GM23338 (cell line): ENCODE measurements around the gene SRPK2. TPM values are rescaled to one million over a fixed set of nuclear protein-coding genes. Genes with fewer than 3 reads are reported as not detected.
A peak's percentile ranks its signal among the peaks of the same experiment; 100 is the strongest.

Experiments used
- ATAC-seq: fragments of 200-7000 bp; cut with Tn5 transposase; 3 replicates; pipeline ENCODE4 v1.9.1; 2020
- DNase-seq: peaks from one replicate; pipeline ENCODE4 v3.0.0-alpha.2; 2015; ENCODE audit warnings: low spot score
- H2AFZ ChIP-seq: fragments of 200-600 bp; sonication (generic); 2 replicates; pipeline ENCODE4 v1.8.0; 2016; ENCODE audit warnings: antibody characterized with exemption, mild to moderate bottlenecking, moderate library complexity
- H3F3A ChIP-seq: fragments of 200-600 bp; sonication (generic); replicated peaks from 2 replicates; pipeline ENCODE4 v1.8.0; 2017; ENCODE audit warnings: antibody characterized with exemption, mixed run types, low read depth
- H3K27ac ChIP-seq: fragments of 200-600 bp; sonication (generic); 2 replicates; pipeline ENCODE4 v1.6.1; 2016; ENCODE audit warnings: low read depth
- H3K27me3 ChIP-seq: fragments of 200-600 bp; sonication (generic); 2 replicates; pipeline ENCODE4 v1.8.0; 2016; ENCODE audit warnings: mild to moderate bottlenecking, mixed run types, moderate library complexity; ENCODE audit not compliant: insufficient read depth
- H3K36me3 ChIP-seq: fragments of 200-600 bp; sonication (generic); 2 replicates; pipeline ENCODE4 v1.8.0; 2016; ENCODE audit warnings: mild to moderate bottlenecking; ENCODE audit not compliant: insufficient read depth
- H3K4me1 ChIP-seq: fragments of 200-600 bp; sonication (generic); 2 replicates; pipeline ENCODE4 v1.8.0; 2016; ENCODE audit warnings: mild to moderate bottlenecking, moderate library complexity; ENCODE audit not compliant: insufficient read depth
- H3K4me2 ChIP-seq: fragments of 200-600 bp; sonication (generic); 2 replicates; pipeline ENCODE4 v1.7.1; 2017; ENCODE audit warnings: mixed run types
- H3K4me3 ChIP-seq: fragments of 200-600 bp; sonication (generic); 2 replicates; pipeline ENCODE4 v1.6.1; 2016; ENCODE audit warnings: mixed run types
- H3K79me2 ChIP-seq: fragments of 200-600 bp; sonication (generic); replicated peaks from 2 replicates; pipeline ENCODE4 v1.8.0; 2017; ENCODE audit warnings: mild to moderate bottlenecking; ENCODE audit not compliant: insufficient read depth
- H3K9me2 ChIP-seq: fragments of 200-600 bp; sonication (generic); 2 replicates; pipeline ENCODE4 v1.8.0; 2017; ENCODE audit not compliant: insufficient read depth
- H4K20me1 ChIP-seq: fragments of 200-600 bp; sonication (generic); replicated peaks from 2 replicates; pipeline ENCODE4 v1.8.0; 2017; ENCODE audit warnings: mild to moderate bottlenecking; ENCODE audit not compliant: insufficient read depth
- H3K27ac Mint-ChIP-seq: 2 replicates; pipeline ENCODE4 v1.8.0; 2020; ENCODE audit warnings: inconsistent platforms, mild to moderate bottlenecking, moderate library complexity, mixed read lengths
- H3K27me3 Mint-ChIP-seq: 3 replicates; pipeline ENCODE4 v1.8.0; 2022; ENCODE audit warnings: low read depth, mild to moderate bottlenecking, moderate library complexity, mixed read lengths, inconsistent platforms; ENCODE audit not compliant: insufficient read depth, poor library complexity
- H3K36me3 Mint-ChIP-seq: 3 replicates; pipeline ENCODE4 v1.8.0; 2021; ENCODE audit warnings: low read depth, mild to moderate bottlenecking, inconsistent platforms, moderate library complexity, mixed read lengths
- H3K4me1 Mint-ChIP-seq: 3 replicates; pipeline ENCODE4 v1.8.0; 2020; ENCODE audit warnings: mild to moderate bottlenecking, inconsistent platforms, mixed read lengths
- H3K4me3 Mint-ChIP-seq: 3 replicates; pipeline ENCODE4 v1.8.0; 2021; ENCODE audit warnings: moderate library complexity, mild to moderate bottlenecking, inconsistent platforms, mixed read lengths
- H3K9me3 Mint-ChIP-seq: 3 replicates; pipeline ENCODE4 v1.8.0; 2020; ENCODE audit warnings: moderate library complexity, mild to moderate bottlenecking, inconsistent platforms, mixed read lengths
- EZH2 ChIP-seq: fragments of 200-600 bp; sonication (generic); IDR thresholded peaks from one replicate; pipeline ENCODE4 v1.8.0; 2017; ENCODE audit warnings: antibody characterized with exemption, mild to moderate bottlenecking, low read depth; ENCODE audit not compliant: unreplicated experiment
- EZH2phosphoT487 ChIP-seq: fragments of 200-600 bp; sonication (generic); IDR thresholded peaks from one replicate; pipeline ENCODE4 v1.8.1; 2018; ENCODE audit warnings: antibody characterized with exemption; ENCODE audit not compliant: unreplicated experiment
- JUNB ChIP-seq: IDR thresholded peaks from one replicate; pipeline ENCODE4 v1.6.1; 2016; ENCODE audit warnings: antibody characterized with exemption; ENCODE audit not compliant: unreplicated experiment
- NANOG ChIP-seq: IDR thresholded peaks from 2 replicates; pipeline ENCODE4 v1.6.1; 2016; ENCODE audit warnings: antibody characterized with exemption, borderline replicate concordance
- POLR2AphosphoS5 ChIP-seq: IDR thresholded peaks from 2 replicates; pipeline ENCODE4 v1.6.1; 2016; ENCODE audit warnings: antibody characterized with exemption, low read depth
- STAT1 ChIP-seq: IDR thresholded peaks from one replicate; pipeline ENCODE4 v1.6.1; 2016; ENCODE audit warnings: antibody characterized with exemption; ENCODE audit not compliant: unreplicated experiment
- ZNF331 ChIP-seq: fragments of 250-450 bp; sonication (Bioruptor Pico); IDR thresholded peaks from 2 replicates; pipeline ENCODE4 v1.5.0; 2020; ENCODE audit warnings: low read depth, mild to moderate bottlenecking, moderate library complexity
- polyA plus RNA-seq: library from polyadenylated mRNA; unstranded; fragments of >200 nt; fragmentation: Nextera tagmentation; extraction: Ambion mirVana; gene quantifications from 2 replicates; pipeline ENCODE4 v1.2.1, GENCODE V29; 2016
- total RNA-seq: library from RNA; depleted of rRNA; stranded (reverse); fragments of >200 nt; shearing (Covaris generic); gene quantifications from 2 replicates; pipeline ENCODE4 v1.2.3, GENCODE V29; 2014
- TF ChIP-seq, protein P1 (sequence below): IDR thresholded peaks from one replicate; pipeline ENCODE4 v1.6.1; 2018; ENCODE audit warnings: antibody characterized with exemption; ENCODE audit not compliant: unreplicated experiment
- TF ChIP-seq, protein P2 (sequence below): IDR thresholded peaks from 2 replicates; pipeline ENCODE4 v1.6.1; 2016; ENCODE audit warnings: antibody characterized with exemption
- TF ChIP-seq, protein P3 (sequence below), 2 experiments: fragments of 200-600 bp in 1 of 2; sonication (generic) in 1 of 2; conservative IDR thresholded peaks; 2 replicates each; pipeline versions ENCODE4 v1.5.1 to v1.6.1; 2016 to 2017; ENCODE audit warnings: antibody characterized with exemption in 2 of 2, low read depth in 2 of 2, mild to moderate bottlenecking in 2 of 2, moderate library complexity in 1 of 2
- TF ChIP-seq, protein P4 (sequence below): fragments of 250-450 bp; sonication (Bioruptor Pico); IDR thresholded peaks from 2 replicates; pipeline ENCODE4 v1.5.0; 2020; ENCODE audit warnings: mild to moderate bottlenecking, moderate library complexity

The SRPK2 gene
- total and polyA plus RNA-seq, 2 experiments from 2014 or later: 66.3 to 91.5 TPM

DNA sequence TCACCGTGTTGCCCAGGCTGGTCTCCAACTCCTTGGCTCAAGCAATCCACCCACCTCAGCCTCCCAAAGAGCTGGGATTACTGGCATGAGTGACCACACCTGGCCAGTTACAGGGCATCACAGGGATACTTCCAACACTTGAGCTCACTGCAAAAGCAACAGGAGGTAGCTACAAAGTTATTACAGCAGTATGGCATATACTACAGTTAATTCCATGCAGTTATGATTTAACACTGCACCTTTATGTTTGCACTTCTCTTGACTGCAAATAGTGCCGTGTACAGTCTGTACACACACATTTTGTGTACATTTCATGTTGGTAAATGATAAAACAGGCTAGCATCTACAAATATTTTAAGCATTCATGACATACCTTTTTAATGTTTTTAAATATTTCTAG is 21.3 kb downstream of the SRPK2 start (continued):
- TF ChIP-seq, protein P1, sequence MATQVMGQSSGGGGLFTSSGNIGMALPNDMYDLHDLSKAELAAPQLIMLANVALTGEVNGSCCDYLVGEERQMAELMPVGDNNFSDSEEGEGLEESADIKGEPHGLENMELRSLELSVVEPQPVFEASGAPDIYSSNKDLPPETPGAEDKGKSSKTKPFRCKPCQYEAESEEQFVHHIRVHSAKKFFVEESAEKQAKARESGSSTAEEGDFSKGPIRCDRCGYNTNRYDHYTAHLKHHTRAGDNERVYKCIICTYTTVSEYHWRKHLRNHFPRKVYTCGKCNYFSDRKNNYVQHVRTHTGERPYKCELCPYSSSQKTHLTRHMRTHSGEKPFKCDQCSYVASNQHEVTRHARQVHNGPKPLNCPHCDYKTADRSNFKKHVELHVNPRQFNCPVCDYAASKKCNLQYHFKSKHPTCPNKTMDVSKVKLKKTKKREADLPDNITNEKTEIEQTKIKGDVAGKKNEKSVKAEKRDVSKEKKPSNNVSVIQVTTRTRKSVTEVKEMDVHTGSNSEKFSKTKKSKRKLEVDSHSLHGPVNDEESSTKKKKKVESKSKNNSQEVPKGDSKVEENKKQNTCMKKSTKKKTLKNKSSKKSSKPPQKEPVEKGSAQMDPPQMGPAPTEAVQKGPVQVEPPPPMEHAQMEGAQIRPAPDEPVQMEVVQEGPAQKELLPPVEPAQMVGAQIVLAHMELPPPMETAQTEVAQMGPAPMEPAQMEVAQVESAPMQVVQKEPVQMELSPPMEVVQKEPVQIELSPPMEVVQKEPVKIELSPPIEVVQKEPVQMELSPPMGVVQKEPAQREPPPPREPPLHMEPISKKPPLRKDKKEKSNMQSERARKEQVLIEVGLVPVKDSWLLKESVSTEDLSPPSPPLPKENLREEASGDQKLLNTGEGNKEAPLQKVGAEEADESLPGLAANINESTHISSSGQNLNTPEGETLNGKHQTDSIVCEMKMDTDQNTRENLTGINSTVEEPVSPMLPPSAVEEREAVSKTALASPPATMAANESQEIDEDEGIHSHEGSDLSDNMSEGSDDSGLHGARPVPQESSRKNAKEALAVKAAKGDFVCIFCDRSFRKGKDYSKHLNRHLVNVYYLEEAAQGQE: no peak

DNA sequence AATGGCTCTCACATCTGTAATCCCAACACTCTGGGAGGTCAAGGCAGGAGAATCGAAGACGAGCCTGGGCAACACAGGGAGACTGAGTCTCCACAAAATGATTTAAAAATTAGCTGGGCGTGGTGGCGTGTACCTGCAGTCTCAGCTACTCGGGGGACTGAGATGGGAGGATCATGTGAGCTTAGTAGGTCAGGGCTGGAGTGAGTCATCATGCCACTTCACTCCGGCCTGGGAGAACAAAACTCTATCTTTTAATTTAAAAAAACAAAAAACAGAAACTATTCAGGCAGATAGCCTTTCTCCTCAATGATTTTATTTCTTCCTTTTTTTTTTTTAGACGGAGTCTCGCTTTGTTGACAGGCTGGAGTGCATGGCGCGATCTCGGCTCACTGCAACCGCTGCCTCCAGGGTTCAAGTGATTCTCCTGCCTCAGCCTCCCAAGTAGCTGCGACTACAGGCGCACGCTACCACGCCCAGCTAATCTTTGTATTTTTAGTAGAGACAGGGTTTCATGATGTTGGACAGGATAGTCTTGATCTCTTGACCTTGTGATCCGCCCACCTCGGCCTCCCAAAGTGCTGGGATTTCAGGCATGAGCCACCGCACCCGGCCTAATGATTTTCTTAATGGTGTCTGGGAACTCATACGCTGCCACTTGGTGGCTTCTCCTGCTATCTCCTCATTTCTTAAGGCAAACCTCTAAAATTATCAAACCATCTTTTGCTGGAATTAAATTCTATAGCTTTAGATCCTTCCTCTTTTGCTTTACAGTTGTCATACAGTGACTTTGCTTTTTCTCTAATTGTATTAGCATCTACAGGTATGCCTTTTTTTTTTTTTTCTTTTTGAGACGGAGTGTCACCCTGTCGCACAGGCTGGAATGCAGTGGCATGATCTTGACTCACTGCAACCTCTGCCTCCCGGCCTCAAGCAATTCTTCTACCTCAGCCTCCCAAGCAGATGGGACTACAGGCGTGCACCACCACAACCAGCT is 22.9 kb downstream of the SRPK2 start:
- Mint-ChIP-seq H3K27ac (no peak overlapping the region), H3K4me3 (no peak overlapping the region), H3K27me3 (no peaks in the 10 kb centered on the region), H3K9me3 (peaks cover 27% of the 10 kb centered on the region), H3K36me3 (peaks cover 38% of the 10 kb centered on the region), H3K4me1 (peaks cover 9% of the 10 kb centered on the region)
- peaks cover 100% of the 10 kb centered on the region for H3K79me2 ChIP-seq
- no peak overlapping the region for H3K4me2 ChIP-seq
- H3F3A ChIP-seq: no peaks in the 10 kb centered on the region
- H3K4me3 ChIP-seq: no peak overlapping the region
- no peak for ATAC-seq
- H3K9me2 ChIP-seq: no peaks in the 10 kb centered on the region; the same call in 1 of the 2 replicates
- no peaks in the 10 kb centered on the region for H3K27me3 ChIP-seq
- no peak overlapping the region for H2AFZ ChIP-seq
- H3K27ac ChIP-seq: peak overlapping the region; percentile 67
- no peaks in the 10 kb centered on the region for H3K36me3 ChIP-seq
- H4K20me1 ChIP-seq: peaks cover 43% of the 10 kb centered on the region
- H3K4me1 ChIP-seq: peaks cover 12% of the 10 kb centered on the region
- no peak for DNase-seq
- no peak for TF ChIP-seq JUNB
- TF ChIP-seq EZH2: no peak
- no peak for TF ChIP-seq STAT1
- TF ChIP-seq, protein P2, sequence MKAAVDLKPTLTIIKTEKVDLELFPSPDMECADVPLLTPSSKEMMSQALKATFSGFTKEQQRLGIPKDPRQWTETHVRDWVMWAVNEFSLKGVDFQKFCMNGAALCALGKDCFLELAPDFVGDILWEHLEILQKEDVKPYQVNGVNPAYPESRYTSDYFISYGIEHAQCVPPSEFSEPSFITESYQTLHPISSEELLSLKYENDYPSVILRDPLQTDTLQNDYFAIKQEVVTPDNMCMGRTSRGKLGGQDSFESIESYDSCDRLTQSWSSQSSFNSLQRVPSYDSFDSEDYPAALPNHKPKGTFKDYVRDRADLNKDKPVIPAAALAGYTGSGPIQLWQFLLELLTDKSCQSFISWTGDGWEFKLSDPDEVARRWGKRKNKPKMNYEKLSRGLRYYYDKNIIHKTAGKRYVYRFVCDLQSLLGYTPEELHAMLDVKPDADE: no peak
- no peak for TF ChIP-seq EZH2phosphoT487
- no peak for TF ChIP-seq ZNF331
- TF ChIP-seq NANOG: no peak
- TF ChIP-seq, protein P3, sequence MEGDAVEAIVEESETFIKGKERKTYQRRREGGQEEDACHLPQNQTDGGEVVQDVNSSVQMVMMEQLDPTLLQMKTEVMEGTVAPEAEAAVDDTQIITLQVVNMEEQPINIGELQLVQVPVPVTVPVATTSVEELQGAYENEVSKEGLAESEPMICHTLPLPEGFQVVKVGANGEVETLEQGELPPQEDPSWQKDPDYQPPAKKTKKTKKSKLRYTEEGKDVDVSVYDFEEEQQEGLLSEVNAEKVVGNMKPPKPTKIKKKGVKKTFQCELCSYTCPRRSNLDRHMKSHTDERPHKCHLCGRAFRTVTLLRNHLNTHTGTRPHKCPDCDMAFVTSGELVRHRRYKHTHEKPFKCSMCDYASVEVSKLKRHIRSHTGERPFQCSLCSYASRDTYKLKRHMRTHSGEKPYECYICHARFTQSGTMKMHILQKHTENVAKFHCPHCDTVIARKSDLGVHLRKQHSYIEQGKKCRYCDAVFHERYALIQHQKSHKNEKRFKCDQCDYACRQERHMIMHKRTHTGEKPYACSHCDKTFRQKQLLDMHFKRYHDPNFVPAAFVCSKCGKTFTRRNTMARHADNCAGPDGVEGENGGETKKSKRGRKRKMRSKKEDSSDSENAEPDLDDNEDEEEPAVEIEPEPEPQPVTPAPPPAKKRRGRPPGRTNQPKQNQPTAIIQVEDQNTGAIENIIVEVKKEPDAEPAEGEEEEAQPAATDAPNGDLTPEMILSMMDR (conservative IDR thresholded peaks at IDR 0.05; ENCODE audit: low read depth in 2 of 2): no peak
- TF ChIP-seq, protein P4, sequence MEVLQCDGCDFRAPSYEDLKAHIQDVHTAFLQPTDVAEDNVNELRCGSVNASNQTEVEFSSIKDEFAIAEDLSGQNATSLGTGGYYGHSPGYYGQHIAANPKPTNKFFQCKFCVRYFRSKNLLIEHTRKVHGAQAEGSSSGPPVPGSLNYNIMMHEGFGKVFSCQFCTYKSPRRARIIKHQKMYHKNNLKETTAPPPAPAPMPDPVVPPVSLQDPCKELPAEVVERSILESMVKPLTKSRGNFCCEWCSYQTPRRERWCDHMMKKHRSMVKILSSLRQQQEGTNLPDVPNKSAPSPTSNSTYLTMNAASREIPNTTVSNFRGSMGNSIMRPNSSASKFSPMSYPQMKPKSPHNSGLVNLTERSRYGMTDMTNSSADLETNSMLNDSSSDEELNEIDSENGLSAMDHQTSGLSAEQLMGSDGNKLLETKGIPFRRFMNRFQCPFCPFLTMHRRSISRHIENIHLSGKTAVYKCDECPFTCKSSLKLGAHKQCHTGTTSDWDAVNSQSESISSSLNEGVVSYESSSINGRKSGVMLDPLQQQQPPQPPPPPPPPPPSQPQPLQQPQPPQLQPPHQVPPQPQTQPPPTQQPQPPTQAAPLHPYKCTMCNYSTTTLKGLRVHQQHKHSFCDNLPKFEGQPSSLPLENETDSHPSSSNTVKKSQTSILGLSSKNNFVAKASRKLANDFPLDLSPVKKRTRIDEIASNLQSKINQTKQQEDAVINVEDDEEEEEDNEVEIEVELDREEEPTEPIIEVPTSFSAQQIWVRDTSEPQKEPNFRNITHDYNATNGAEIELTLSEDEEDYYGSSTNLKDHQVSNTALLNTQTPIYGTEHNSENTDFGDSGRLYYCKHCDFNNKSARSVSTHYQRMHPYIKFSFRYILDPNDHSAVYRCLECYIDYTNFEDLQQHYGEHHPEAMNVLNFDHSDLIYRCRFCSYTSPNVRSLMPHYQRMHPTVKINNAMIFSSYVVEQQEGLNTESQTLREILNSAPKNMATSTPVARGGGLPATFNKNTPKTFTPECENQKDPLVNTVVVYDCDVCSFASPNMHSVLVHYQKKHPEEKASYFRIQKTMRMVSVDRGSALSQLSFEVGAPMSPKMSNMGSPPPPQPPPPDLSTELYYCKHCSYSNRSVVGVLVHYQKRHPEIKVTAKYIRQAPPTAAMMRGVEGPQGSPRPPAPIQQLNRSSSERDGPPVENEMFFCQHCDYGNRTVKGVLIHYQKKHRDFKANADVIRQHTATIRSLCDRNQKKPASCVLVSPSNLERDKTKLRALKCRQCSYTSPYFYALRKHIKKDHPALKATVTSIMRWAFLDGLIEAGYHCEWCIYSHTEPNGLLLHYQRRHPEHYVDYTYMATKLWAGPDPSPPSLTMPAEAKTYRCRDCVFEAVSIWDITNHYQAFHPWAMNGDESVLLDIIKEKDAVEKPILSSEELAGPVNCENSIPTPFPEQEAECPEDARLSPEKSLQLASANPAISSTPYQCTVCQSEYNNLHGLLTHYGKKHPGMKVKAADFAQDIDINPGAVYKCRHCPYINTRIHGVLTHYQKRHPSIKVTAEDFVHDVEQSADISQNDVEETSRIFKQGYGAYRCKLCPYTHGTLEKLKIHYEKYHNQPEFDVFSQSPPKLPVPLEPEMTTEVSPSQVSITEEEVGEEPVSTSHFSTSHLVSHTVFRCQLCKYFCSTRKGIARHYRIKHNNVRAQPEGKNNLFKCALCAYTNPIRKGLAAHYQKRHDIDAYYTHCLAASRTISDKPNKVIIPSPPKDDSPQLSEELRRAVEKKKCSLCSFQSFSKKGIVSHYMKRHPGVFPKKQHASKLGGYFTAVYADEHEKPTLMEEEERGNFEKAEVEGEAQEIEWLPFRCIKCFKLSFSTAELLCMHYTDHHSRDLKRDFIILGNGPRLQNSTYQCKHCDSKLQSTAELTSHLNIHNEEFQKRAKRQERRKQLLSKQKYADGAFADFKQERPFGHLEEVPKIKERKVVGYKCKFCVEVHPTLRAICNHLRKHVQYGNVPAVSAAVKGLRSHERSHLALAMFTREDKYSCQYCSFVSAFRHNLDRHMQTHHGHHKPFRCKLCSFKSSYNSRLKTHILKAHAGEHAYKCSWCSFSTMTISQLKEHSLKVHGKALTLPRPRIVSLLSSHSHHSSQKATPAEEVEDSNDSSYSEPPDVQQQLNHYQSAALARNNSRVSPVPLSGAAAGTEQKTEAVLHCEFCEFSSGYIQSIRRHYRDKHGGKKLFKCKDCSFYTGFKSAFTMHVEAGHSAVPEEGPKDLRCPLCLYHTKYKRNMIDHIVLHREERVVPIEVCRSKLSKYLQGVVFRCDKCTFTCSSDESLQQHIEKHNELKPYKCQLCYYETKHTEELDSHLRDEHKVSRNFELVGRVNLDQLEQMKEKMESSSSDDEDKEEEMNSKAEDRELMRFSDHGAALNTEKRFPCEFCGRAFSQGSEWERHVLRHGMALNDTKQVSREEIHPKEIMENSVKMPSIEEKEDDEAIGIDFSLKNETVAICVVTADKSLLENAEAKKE (CRISPR knock-in tag): no peak
- no peak for TF ChIP-seq POLR2AphosphoS5
